Colonic mucosa (tissue), 4 donors: ENCODE results near the gene CFAP58. TPM values are rescaled to one million over a fixed set of nuclear protein-coding genes. Genes with fewer than 3 reads are reported as not detected.

Experiments used
- DNase-seq: peaks from one replicate; pipeline ENCODE4 v3.0.0-alpha.2; 2020
- H3K27ac ChIP-seq: fragments of 200-600 bp; one replicate; pipeline ENCODE4 v1.8.0; 2021
- H3K27me3 ChIP-seq: fragments of 200-600 bp; one replicate; pipeline ENCODE4 v1.8.0; 2021
- H3K36me3 ChIP-seq: fragments of 200-600 bp; one replicate; pipeline ENCODE4 v1.8.0; 2021
- H3K4me1 ChIP-seq: fragments of 200-600 bp; one replicate; pipeline ENCODE4 v1.8.0; 2021; ENCODE audit warnings: mild to moderate bottlenecking
- H3K4me3 ChIP-seq: fragments of 200-600 bp; one replicate; pipeline ENCODE4 v1.8.0; 2021
- H3K9ac ChIP-seq, 2 donors: one replicate each; pipeline ENCODE4 v1.7.0; 2013; ENCODE audit warnings: control low read depth in 2 of 2, low read depth in 2 of 2, low read length in 2 of 2
- H3K9me3 ChIP-seq: fragments of 200-600 bp; one replicate; pipeline ENCODE4 v1.8.0; 2021
- CTCF ChIP-seq: fragments of 200-600 bp; IDR thresholded peaks from one replicate; pipeline ENCODE4 v1.8.0; 2022; ENCODE audit warnings: antibody characterized with exemption, mild to moderate bottlenecking
- intact Hi-C: fragments of 100-400 bp; cut with DNase I; formaldehyde crosslinking; loops from one replicate; pipeline ENCODE4 v1.14.1; 2022
- total RNA-seq, 2 donors: library from RNA; stranded (reverse); fragmentation: NEBNext Ultra II Directional in 1 of 2; extraction: Animal tissue kit (Norgen Biotek cat#: 25700) in 1 of 2; gene quantifications; one replicate each; pipeline ENCODE4 v1.2.1, GENCODE V29; 2021
- donor health status: healthy.
- donor health status: DM: no; HTN: no; CAD: no.
- donor health status: DM: no; HTN: no; CAD: no.

Gene CFAP58
- total RNA-seq, 2 donors from 2014 or later, result 0.11 TPM; not detected in 1

- no peaks in the 10 kb centered on the region for H3K36me3 ChIP-seq
- no peaks in the 10 kb centered on the region for H3K27me3 ChIP-seq
- no peak for TF ChIP-seq CTCF
- DNase-seq, result no peak
- no peak overlapping the region for H3K4me3 ChIP-seq
- H3K9ac ChIP-seq, result no peak overlapping the region
- H3K27ac ChIP-seq, result no peak overlapping the region
- no peaks in the 10 kb centered on the region for H3K9me3 ChIP-seq
- intact Hi-C loops, result no loop called here
- H3K4me1 ChIP-seq, result no peaks in the 10 kb centered on the region
These were observed 6.2 kb upstream of the CFAP58 start for GRCh38 chr10:104347295-104348045.

GRCh38 chr10:104348601-104349000, 5.0 kb upstream of the CFAP58 start:
- Histone ChIP-seq H3K36me3 (no peaks in the 10 kb centered on the region), H3K27ac (no peak overlapping the region), H3K4me3 (no peak overlapping the region), H3K9ac (no peak overlapping the region), H3K9me3 (no peaks in the 10 kb centered on the region), H3K4me1 (no peaks in the 10 kb centered on the region), H3K27me3 (no peaks in the 10 kb centered on the region)
- intact Hi-C loops, result no loop called here
- TF ChIP-seq CTCF, result no peak
- no peak for DNase-seq

GRCh38 chr10:104349623-104350126, 4.0 kb upstream of the CFAP58 start:
- no peak overlapping the region for H3K27ac ChIP-seq
- H3K27me3 ChIP-seq, result no peaks in the 10 kb centered on the region
- no peak overlapping the region for H3K4me3 ChIP-seq
- no peaks in the 10 kb centered on the region for H3K9me3 ChIP-seq
- no peak for DNase-seq
- H3K36me3 ChIP-seq, result no peaks in the 10 kb centered on the region
- no peak for TF ChIP-seq CTCF
- intact Hi-C loops, result loop anchor here (2.0 to 5.0 kb wide), 2 partner anchors 45 to 57 kb away; no protein-coding TSS in a partner anchor
- no peaks in the 10 kb centered on the region for H3K4me1 ChIP-seq
- no peak overlapping the region for H3K9ac ChIP-seq

GRCh38 chr10:104350127-104350635, 3.5 kb upstream of the CFAP58 start:
- intact Hi-C loops, result loop anchor here (2.0 to 5.0 kb wide), 2 partner anchors 45 to 58 kb away; no protein-coding TSS in a partner anchor
- Histone ChIP-seq H3K36me3 (no peaks in the 10 kb centered on the region), H3K9me3 (no peaks in the 10 kb centered on the region), H3K4me3 (no peak overlapping the region), H3K27ac (peak overlapping the region; percentile 19), H3K9ac (no peak overlapping the region), H3K27me3 (no peaks in the 10 kb centered on the region), H3K4me1 (no peaks in the 10 kb centered on the region)
- DNase-seq, result peak; percentile 31
- peak; percentile 48 for TF ChIP-seq CTCF

DNA sequence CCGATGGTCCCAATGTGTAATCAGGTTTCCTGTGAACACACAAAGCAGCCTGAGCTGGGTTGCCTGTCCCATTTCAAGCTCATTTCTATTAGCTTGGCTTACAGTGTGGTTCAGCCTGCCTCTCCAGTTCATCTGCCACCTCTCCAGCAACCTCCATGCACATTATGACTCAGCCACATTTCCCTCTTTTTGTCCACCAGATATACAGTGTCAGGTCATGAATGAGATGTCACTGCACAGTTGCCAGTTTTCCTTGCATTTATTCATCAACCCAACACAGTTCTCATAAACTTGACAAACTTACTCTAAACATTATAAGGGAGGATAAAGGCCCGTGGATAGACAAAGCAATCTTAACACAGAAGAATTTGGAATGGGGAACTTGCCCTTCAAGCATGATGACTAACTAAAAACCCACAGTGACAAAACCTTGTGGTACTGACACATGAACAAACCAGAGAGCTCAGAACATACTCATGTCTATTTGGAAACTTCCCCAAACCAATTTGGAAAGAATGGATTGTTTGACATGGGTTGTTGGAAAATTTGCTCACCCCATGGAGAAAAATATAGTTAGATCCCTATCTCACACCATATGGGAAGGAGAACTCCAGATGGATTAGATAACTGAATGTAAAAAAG, 2.5 kb upstream of the CFAP58 start:
- Histone ChIP-seq H3K27me3 (no peaks in the 10 kb centered on the region), H3K9me3 (no peaks in the 10 kb centered on the region), H3K4me1 (no peaks in the 10 kb centered on the region), H3K4me3 (no peak overlapping the region), H3K9ac (no peak overlapping the region), H3K27ac (peak overlapping the region; percentile 21), H3K36me3 (no peaks in the 10 kb centered on the region)
- TF ChIP-seq CTCF, result no peak
- intact Hi-C loops, result loop anchor here (2.0 to 5.0 kb wide), 2 partner anchors 46 to 59 kb away; no protein-coding TSS in a partner anchor
- no peak for DNase-seq
